A549 (cell line): Measurements from ENCODE around the gene USP11. TPM values are rescaled to one million over a fixed set of nuclear protein-coding genes. Genes with fewer than 3 reads are reported as not detected.

ENCODE experiments used
- ATAC-seq, 2 experiments: fragments of 200-7000 bp in 1 of 2; fragments of >200 bp in 1 of 2; cut with Nextera tagmentation in 1 of 2; cut with Tn5 transposase in 1 of 2; 3 replicates each; pipeline versions ENCODE4 v1.8.0 to v1.9.1; 2018 to 2020; ENCODE audit warnings: mild to moderate bottlenecking in 1 of 2, moderate library complexity in 1 of 2
- CTCF ChIA-PET: fragments of 300-600 bp; sonication (Branson Sonifier 250); formaldehyde crosslinking; extraction: SDS; loops from one replicate; lab custom pipeline; 2021; ENCODE audit warnings: antibody characterized with exemption, inconsistent platforms; lab: Yijun Ruan, JAX
- POLR2A ChIA-PET: fragments of 350-600 bp; formaldehyde crosslinking; extraction: SDS; loops from one replicate; lab custom pipeline; 2021; ENCODE audit warnings: antibody characterized with exemption, inconsistent platforms; lab: Yijun Ruan, JAX
- DNase-seq, 2 experiments: peaks; one replicate each; pipeline versions ENCODE4 v3.0.0 to v3.0.0-alpha.2; 2011 to 2016; ENCODE audit warnings: low read depth in 1 of 2, low spot score in 1 of 2
- FAIRE-seq: peaks from 2 replicates; lab custom pipeline; 2011; peaks lifted over from hg19 to GRCh38; lab: Jason Lieb, UNC
- H3K27ac ChIP-seq, 2 experiments: fragments of >200 bp; sonication (Bioruptor Twin); formaldehyde crosslinking; 3 replicates each; pipeline ENCODE4 v1.5.1; 2016 to 2017
- H3K4me1 ChIP-seq: fragments of >200 bp; sonication (Bioruptor Twin); formaldehyde crosslinking; 3 replicates; pipeline ENCODE4 v1.6.1; 2016
- H3K4me2 ChIP-seq: fragments of >200 bp; sonication (Bioruptor Twin); formaldehyde crosslinking; 3 replicates; pipeline ENCODE4 v1.6.1; 2016
- H3K4me3 ChIP-seq: fragments of >200 bp; sonication (Bioruptor Twin); formaldehyde crosslinking; 3 replicates; pipeline ENCODE4 v1.5.1; 2016
- H3K9me3 ChIP-seq: fragments of >200 bp; sonication (Bioruptor Twin); formaldehyde crosslinking; 3 replicates; pipeline ENCODE4 v1.6.1; 2016
- CBX8 ChIP-seq: fragments of 200-600 bp; sonication (generic); IDR thresholded peaks from 2 replicates; pipeline ENCODE4 v1.6.1; 2016
- EP300 ChIP-seq, 2 experiments: fragments of >200 bp; sonication (Bioruptor Twin); formaldehyde crosslinking; IDR thresholded peaks; 2 replicates in 1 of 2; 3 replicates in 1 of 2; pipeline ENCODE4 v1.6.1; 2016 to 2017
- HDAC2 ChIP-seq: fragments of 200-600 bp; sonication (generic); IDR thresholded peaks from 2 replicates; pipeline ENCODE4 v1.6.1; 2016
- HOXB5 ChIP-seq: fragments of 250-450 bp; sonication (Bioruptor Pico); IDR thresholded peaks from 2 replicates; pipeline ENCODE4 v1.5.0; 2020; ENCODE audit warnings: mild to moderate bottlenecking, moderate library complexity
- JUN ChIP-seq, 2 experiments: fragments of >200 bp; sonication (Bioruptor Twin); formaldehyde crosslinking; IDR thresholded peaks; 2 replicates in 1 of 2; 3 replicates in 1 of 2; pipeline ENCODE4 v1.6.1; 2016 to 2017
- JUNB ChIP-seq: fragments of >200 bp; sonication (Bioruptor Twin); formaldehyde crosslinking; IDR thresholded peaks from 2 replicates; pipeline ENCODE4 v1.6.1; 2016
- MAZ ChIP-seq: fragments of 150-350 bp; IDR thresholded peaks from 2 replicates; pipeline ENCODE4 v1.6.1; 2014; ENCODE audit warnings: antibody characterized with exemption, low read depth, low read length, borderline replicate concordance
- NFE2L2 ChIP-seq: fragments of 150-350 bp; conservative IDR thresholded peaks from 2 replicates; pipeline ENCODE4 v1.6.1; 2014; ENCODE audit warnings: low read length
- NR3C1 ChIP-seq: fragments of >200 bp; sonication (Bioruptor Twin); formaldehyde crosslinking; IDR thresholded peaks from 3 replicates; pipeline ENCODE4 v1.6.1; 2017
- POLR2A ChIP-seq: IDR thresholded peaks from 2 replicates; pipeline ENCODE4 v1.6.1; 2012; ENCODE audit warnings: mild to moderate bottlenecking, low read length
- RAD21 ChIP-seq, 2 experiments: fragments of >200 bp in 1 of 2; sonication (Bioruptor Twin) in 1 of 2; formaldehyde crosslinking in 1 of 2; IDR thresholded peaks in 1 of 2; conservative IDR thresholded peaks in 1 of 2; 2 replicates in 1 of 2; 3 replicates in 1 of 2; pipeline ENCODE4 v1.6.1; 2012 to 2018; ENCODE audit warnings: inconsistent platforms in 1 of 2
- RARB ChIP-seq: fragments of 250-450 bp; sonication (Bioruptor Pico); IDR thresholded peaks from 2 replicates; pipeline ENCODE4 v1.8.0; 2021; ENCODE audit warnings: mild to moderate bottlenecking, moderate library complexity
- REST ChIP-seq: fragments of 200-600 bp; sonication (generic); IDR thresholded peaks from 2 replicates; pipeline ENCODE4 v1.6.1; 2016; ENCODE audit warnings: antibody characterized with exemption, mild to moderate bottlenecking, moderate library complexity
- RNF2 ChIP-seq: fragments of 200-600 bp; sonication (generic); IDR thresholded peaks from 2 replicates; pipeline ENCODE4 v1.6.1; 2016; ENCODE audit warnings: low read depth, mild to moderate bottlenecking, antibody characterized with exemption, moderate library complexity, borderline replicate concordance
- SMC3 ChIP-seq: fragments of >200 bp; sonication (Bioruptor Twin); formaldehyde crosslinking; IDR thresholded peaks from 3 replicates; pipeline ENCODE4 v1.6.1; 2018; ENCODE audit warnings: inconsistent platforms
- SREBF2 ChIP-seq: fragments of 450-650 bp; IDR thresholded peaks from 2 replicates; pipeline ENCODE4 v1.6.1; 2014; ENCODE audit warnings: mild to moderate bottlenecking, moderate library complexity
- TFCP2L1 ChIP-seq: fragments of 250-450 bp; sonication (Bioruptor Pico); IDR thresholded peaks from 2 replicates; pipeline ENCODE4 v1.5.0; 2021; ENCODE audit warnings: mild to moderate bottlenecking
- ZNF302 ChIP-seq: fragments of 250-450 bp; sonication (Bioruptor Pico); IDR thresholded peaks from 2 replicates; pipeline ENCODE4 v1.9.0; 2021; ENCODE audit warnings: inconsistent platforms, mild to moderate bottlenecking, moderate library complexity
- WGBS: methylation state at CpG from one replicate; pipeline ENCODE4 v1.1.6; 2017; ENCODE audit errors: missing lambda C conversion rate; 5-methylcytosine and 5-hydroxymethylcytosine counted together
- polyA plus RNA-seq, 4 experiments: library from polyadenylated mRNA; depleted of rRNA in 3 of 4; stranded (reverse); fragments of >200 nt; fragmentation: RNase III in 1 of 4; extraction: RNeasy Plus Mini Kit Qiagen cat#74134 plus additional on column Dnase treatment in 1 of 4; gene quantifications; 2 replicates in 3 of 4; 3 replicates in 1 of 4; pipeline ENCODE4 v1.2.3, GENCODE V29; 2011 to 2017
- TF ChIP-seq, protein P1 (sequence below): fragments of >200 bp; sonication (Bioruptor Twin); formaldehyde crosslinking; IDR thresholded peaks from 2 replicates; pipeline ENCODE4 v1.6.1; 2016
- TF ChIP-seq, protein P2 (sequence below): fragments of >200 bp; sonication (Bioruptor Twin); formaldehyde crosslinking; IDR thresholded peaks from 3 replicates; pipeline ENCODE4 v1.6.1; 2016
- TF ChIP-seq, protein P3 (sequence below): IDR thresholded peaks from 2 replicates; pipeline ENCODE4 v1.6.1; 2012
- TF ChIP-seq, protein P4 (sequence below): fragments of 250-450 bp; sonication (Bioruptor Pico); IDR thresholded peaks from 2 replicates; pipeline ENCODE4 v1.5.0; 2021; ENCODE audit warnings: mild to moderate bottlenecking, moderate library complexity, borderline replicate concordance
- TF ChIP-seq, protein P5 (sequence below): fragments of 250-450 bp; sonication (Bioruptor Pico); IDR thresholded peaks from 2 replicates; pipeline ENCODE4 v1.5.0; 2020; ENCODE audit warnings: low read depth, mild to moderate bottlenecking, moderate library complexity

Gene USP11
- polyA plus RNA-seq, 2 of the 4 experiments (the other 2 are of a cell fraction): 35.6 to 50.0 TPM

DNA sequence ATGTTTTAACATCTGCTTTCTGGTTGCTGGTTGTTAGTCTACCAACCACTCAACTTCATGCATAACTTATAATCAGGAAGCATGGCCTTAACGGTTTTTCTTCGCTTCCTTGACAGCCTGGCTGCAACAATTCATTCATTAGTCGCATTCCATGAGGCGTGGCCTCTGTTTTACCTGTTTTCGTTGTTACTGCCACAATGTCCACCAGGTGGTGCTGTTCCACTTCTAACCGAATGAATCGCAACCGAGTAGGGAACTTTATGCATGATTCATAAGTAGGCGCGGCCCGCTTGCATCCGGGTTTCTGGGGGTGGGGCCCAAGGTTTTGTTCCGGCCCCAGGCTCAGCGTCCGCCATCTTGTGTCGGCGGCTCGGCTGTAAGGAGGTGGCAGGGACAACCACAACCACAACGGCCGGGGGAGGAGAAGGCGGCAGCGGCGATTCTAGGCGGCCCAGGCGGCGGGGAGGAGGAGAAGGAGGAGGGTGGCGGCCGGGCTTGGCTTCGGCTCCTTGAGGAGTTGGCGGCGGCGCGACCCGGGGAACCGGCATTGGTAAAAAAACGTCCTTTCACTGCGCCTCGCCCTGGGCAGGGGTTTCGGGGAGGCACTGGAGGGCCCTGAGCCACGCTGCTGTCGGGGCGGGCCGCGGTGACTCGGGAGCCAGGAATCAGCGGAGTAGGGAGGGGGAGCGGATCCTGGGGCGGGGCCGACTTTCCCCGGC lies 39.2 kb upstream of the USP11 start, which contains the start of gene UBA1 (continued):
- TF ChIP-seq RAD21 (conservative IDR thresholded peaks at IDR 0.05 in 1 of 2, IDR thresholded peaks at IDR 0.05 in 1 of 2) (peak; percentile 85 to 89), NR3C1 (no peak), REST (no peak), HDAC2 (no peak), POLR2A (peak; percentile 91), NFE2L2 (no peak), JUN (IDR thresholded peaks at IDR 0.05) (peak; percentile 58 to 83; a peak in 4 of 5 replicates), EP300 (IDR thresholded peaks at IDR 0.05) (no peak), RNF2 (no peak), MAZ (no peak), HOXB5 (CRISPR knock-in tag) (no peak), SMC3 (peak; percentile 85)
- TF ChIP-seq, protein P1, sequence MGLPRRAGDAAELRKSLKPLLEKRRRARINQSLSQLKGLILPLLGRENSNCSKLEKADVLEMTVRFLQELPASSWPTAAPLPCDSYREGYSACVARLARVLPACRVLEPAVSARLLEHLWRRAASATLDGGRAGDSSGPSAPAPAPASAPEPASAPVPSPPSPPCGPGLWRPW: no peak
- TF ChIP-seq, protein P2, sequence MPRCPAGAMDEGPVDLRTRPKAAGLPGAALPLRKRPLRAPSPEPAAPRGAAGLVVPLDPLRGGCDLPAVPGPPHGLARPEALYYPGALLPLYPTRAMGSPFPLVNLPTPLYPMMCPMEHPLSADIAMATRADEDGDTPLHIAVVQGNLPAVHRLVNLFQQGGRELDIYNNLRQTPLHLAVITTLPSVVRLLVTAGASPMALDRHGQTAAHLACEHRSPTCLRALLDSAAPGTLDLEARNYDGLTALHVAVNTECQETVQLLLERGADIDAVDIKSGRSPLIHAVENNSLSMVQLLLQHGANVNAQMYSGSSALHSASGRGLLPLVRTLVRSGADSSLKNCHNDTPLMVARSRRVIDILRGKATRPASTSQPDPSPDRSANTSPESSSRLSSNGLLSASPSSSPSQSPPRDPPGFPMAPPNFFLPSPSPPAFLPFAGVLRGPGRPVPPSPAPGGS: peak; percentile 34; the same call in 1 of the 3 replicates

GRCh38 chrX:47194194-47194787 lies 38.5 kb upstream of the USP11 start:
- H3K4me3 ChIP-seq: peak overlapping the region; percentile 93
- no peaks in the 10 kb centered on the region for H3K9me3 ChIP-seq
- ChIA-PET POLR2A (no interaction called here), CTCF (interaction anchor here (0.9 to 7.7 kb wide), 5 partner anchors 9 to 332 kb away, joined by 3 to 52 read pairs (median 4); no protein-coding TSS in a partner anchor)
- WGBS: 34% methylated on average over 8 of the region's 14 CpGs
- FAIRE-seq (no peak), DNase-seq (no peak), ATAC-seq (peak in 1 of 2 experiments; percentile 1; a peak in 3 of 6 replicates)
- H3K4me1 ChIP-seq: peaks cover 49% of the 10 kb centered on the region
- H3K4me2 ChIP-seq: peak overlapping the region; percentile 97
- TF ChIP-seq, protein P3, sequence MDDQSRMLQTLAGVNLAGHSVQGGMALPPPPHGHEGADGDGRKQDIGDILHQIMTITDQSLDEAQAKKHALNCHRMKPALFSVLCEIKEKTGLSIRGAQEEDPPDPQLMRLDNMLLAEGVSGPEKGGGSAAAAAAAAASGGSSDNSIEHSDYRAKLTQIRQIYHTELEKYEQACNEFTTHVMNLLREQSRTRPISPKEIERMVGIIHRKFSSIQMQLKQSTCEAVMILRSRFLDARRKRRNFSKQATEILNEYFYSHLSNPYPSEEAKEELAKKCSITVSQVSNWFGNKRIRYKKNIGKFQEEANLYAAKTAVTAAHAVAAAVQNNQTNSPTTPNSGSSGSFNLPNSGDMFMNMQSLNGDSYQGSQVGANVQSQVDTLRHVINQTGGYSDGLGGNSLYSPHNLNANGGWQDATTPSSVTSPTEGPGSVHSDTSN: 0 out of 2 replicates have a peak, but pooled peaks have one; percentile 13
- no peak for TF ChIP-seq CBX8
- H3K27ac ChIP-seq: peak overlapping the region; percentile 99

GRCh38 chrX:47196098-47196497 lies 36.7 kb upstream of the USP11 start:
- ChIA-PET CTCF (interaction anchor here (0.8 to 7.7 kb wide), 2 partner anchors 189 to 327 kb away, joined by 3 to 52 read pairs; no protein-coding TSS in a partner anchor), POLR2A (no interaction called here)
- Histone ChIP-seq H3K9me3 (no peaks in the 10 kb centered on the region), H3K4me2 (peak overlapping the region; percentile 97), H3K4me3 (no peak overlapping the region), H3K4me1 (peaks cover 67% of the 10 kb centered on the region), H3K27ac (peak overlapping the region in 1 of 2 experiments; percentile 49; a peak in 3 of 6 replicates)
- ATAC-seq (no peak), DNase-seq (no peak), FAIRE-seq (no peak)
- TF ChIP-seq ZNF302 (CRISPR knock-in tag) (no peak), TFCP2L1 (CRISPR knock-in tag) (no peak), SREBF2 (no peak), RARB (no peak), JUNB (no peak)
- TF ChIP-seq, protein P4, sequence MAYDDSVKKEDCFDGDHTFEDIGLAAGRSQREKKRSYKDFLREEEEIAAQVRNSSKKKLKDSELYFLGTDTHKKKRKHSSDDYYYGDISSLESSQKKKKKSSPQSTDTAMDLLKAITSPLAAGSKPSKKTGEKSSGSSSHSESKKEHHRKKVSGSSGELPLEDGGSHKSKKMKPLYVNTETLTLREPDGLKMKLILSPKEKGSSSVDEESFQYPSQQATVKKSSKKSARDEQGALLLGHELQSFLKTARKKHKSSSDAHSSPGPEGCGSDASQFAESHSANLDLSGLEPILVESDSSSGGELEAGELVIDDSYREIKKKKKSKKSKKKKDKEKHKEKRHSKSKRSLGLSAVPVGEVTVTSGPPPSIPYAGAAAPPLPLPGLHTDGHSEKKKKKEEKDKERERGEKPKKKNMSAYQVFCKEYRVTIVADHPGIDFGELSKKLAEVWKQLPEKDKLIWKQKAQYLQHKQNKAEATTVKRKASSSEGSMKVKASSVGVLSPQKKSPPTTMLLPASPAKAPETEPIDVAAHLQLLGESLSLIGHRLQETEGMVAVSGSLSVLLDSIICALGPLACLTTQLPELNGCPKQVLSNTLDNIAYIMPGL (CRISPR knock-in tag): no peak
- TF ChIP-seq, protein P5, sequence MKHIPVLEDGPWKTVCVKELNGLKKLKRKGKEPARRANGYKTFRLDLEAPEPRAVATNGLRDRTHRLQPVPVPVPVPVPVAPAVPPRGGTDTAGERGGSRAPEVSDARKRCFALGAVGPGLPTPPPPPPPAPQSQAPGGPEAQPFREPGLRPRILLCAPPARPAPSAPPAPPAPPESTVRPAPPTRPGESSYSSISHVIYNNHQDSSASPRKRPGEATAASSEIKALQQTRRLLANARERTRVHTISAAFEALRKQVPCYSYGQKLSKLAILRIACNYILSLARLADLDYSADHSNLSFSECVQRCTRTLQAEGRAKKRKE: no peak
- TF ChIP-seq, protein P3: no peak
- 67% methylated on average over 3 of the region's 3 CpGs for WGBS
